ENCODE data around the gene GRK6.
"Not testable (repeated sequence)": the region's sequence is repeated elsewhere in the genome, so short reads cannot be mapped to it uniquely, and the experiment has no call there.

- not testable (repeated sequence) for TF ChIP-seq CTCF (tag by site-specific recombination; IDR thresholded peaks at IDR 0.05); ZNF391 (tag by site-specific recombination; IDR thresholded peaks at IDR 0.05; ENCODE audit: borderline replicate concordance, low read depth); ZNF274 (IDR thresholded peaks at IDR 0.05; ENCODE audit: low read length); ZNF274 (tag by site-specific recombination; IDR thresholded peaks at IDR 0.05; ENCODE audit: borderline replicate concordance); REST (tag by site-specific recombination; IDR thresholded peaks at IDR 0.05); ZNF16 (tag by site-specific recombination; IDR thresholded peaks at IDR 0.05; ENCODE audit: low read depth); ZNF335 (tag by site-specific recombination; conservative IDR thresholded peaks at IDR 0.05); SETDB1 (IDR thresholded peaks at IDR 0.05; ENCODE audit: insufficient read length, low read length); ZNF660 (tag by site-specific recombination; IDR thresholded peaks at IDR 0.05); WT1 (tag by site-specific recombination; IDR thresholded peaks at IDR 0.05); ZNF311 (tag by site-specific recombination; IDR thresholded peaks at IDR 0.05; ENCODE audit: borderline replicate concordance); ZNF664 (tag by site-specific recombination; IDR thresholded peaks at IDR 0.05)
Measured at GRCh38 chr5:177417081-177417480, 9.4 kb upstream of the GRK6 start.
